ENCODE measurements around the gene ZFAND3.
A peak's percentile ranks its signal among the peaks of the same experiment; 100 is the strongest.

The ZFAND3 gene

GRCh38 chr6:38174315-38174714 is 354.8 kb downstream of the ZFAND3 start:
- DNase-seq = no peak

- DNase-seq = no peak
Measured at GRCh38 chr6:38174806-38175495, 355.4 kb downstream of the ZFAND3 start.

- DNase-seq = no peak
Measured at GRCh38 chr6:38175786-38176185, 356.3 kb downstream of the ZFAND3 start.

GRCh38 chr6:38176797-38177751 is 357.5 kb downstream of the ZFAND3 start:
- DNase-seq = peak; percentile 49

GRCh38 chr6:38177882-38178583 is 358.5 kb downstream of the ZFAND3 start:
- DNase-seq = peak; percentile 58

GRCh38 chr6:38178584-38178886 is 359.0 kb downstream of the ZFAND3 start:
- no peak for DNase-seq

- DNase-seq = peak; percentile 22
Measured at GRCh38 chr6:38179300-38179699, 359.8 kb downstream of the ZFAND3 start.

- peak; percentile 30 for DNase-seq
Measured at GRCh38 chr6:38179794-38180430, 360.4 kb downstream of the ZFAND3 start.

- peak; percentile 30 for DNase-seq
Measured at GRCh38 chr6:38180586-38180985, 361.1 kb downstream of the ZFAND3 start.

- peak; percentile 56 for DNase-seq
Measured at GRCh38 chr6:38182426-38182825, 362.9 kb downstream of the ZFAND3 start.

- peak; percentile 33 for DNase-seq
Measured at GRCh38 chr6:38183856-38184584, 364.5 kb downstream of the ZFAND3 start.

GRCh38 chr6:38184585-38185080 is 365.1 kb downstream of the ZFAND3 start:
- DNase-seq = no peak

- DNase-seq = no peak
Measured at GRCh38 chr6:38185244-38185643, 365.7 kb downstream of the ZFAND3 start.

GRCh38 chr6:38185752-38186151 is 366.2 kb downstream of the ZFAND3 start:
- DNase-seq = no peak

- no peak for DNase-seq
Measured at GRCh38 chr6:38187325-38187724, 367.8 kb downstream of the ZFAND3 start.

- no peak for DNase-seq
Measured at GRCh38 chr6:38187811-38188590, 368.5 kb downstream of the ZFAND3 start.

GRCh38 chr6:38188677-38189335 is 369.3 kb downstream of the ZFAND3 start:
- no peak for DNase-seq

GRCh38 chr6:38191418-38191817 is 371.9 kb downstream of the ZFAND3 start:
- DNase-seq = no peak

GRCh38 chr6:38192011-38192410 is 372.5 kb downstream of the ZFAND3 start:
- no peak for DNase-seq

GRCh38 chr6:38192487-38192886 is 373.0 kb downstream of the ZFAND3 start:
- DNase-seq = no peak

- no peak for DNase-seq
Measured at GRCh38 chr6:38193051-38193450, 373.5 kb downstream of the ZFAND3 start.

Data from activated effector memory CD4-positive, alpha-beta T cell treated with anti-CD3 and anti-CD28 coated beads, Interleukin-2, amount 50 U/mL, for 16 hours (primary cell).